ENCODE results near the gene GPANK1.

DNA sequence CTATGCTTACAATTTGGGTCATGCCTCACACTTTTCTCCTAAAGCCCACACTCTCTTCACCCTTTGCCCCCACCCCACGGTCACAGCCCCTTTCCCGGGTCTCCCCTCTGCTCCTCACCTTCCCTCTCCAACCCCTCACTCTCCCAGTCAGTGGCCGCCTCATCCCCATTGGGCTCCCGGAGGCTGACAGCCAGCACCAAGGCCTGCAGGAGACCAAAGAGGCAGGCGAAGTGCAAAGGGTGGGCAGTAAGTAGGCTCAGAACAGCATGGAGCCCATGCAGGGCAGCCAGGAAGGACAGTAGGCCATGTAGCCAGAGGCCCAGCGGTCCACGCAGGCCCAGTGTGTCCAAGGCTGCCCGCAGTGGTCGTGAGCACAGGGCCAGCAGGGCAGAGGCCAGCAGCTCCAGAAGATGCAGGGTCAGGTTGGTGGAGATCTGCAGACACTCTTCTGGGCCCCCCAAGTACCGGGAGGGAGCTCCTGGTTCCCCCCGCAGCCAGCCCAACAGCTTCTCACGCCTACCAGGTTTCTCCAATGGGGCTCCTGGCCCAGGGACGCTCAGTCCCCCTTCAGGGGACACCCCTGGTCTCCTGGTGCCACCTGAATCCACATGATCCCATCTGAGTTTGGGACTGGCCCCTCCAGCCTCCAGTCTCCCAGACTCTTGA, 5.7 kb downstream of the GPANK1 start:
- TF ChIP-seq, protein P1, sequence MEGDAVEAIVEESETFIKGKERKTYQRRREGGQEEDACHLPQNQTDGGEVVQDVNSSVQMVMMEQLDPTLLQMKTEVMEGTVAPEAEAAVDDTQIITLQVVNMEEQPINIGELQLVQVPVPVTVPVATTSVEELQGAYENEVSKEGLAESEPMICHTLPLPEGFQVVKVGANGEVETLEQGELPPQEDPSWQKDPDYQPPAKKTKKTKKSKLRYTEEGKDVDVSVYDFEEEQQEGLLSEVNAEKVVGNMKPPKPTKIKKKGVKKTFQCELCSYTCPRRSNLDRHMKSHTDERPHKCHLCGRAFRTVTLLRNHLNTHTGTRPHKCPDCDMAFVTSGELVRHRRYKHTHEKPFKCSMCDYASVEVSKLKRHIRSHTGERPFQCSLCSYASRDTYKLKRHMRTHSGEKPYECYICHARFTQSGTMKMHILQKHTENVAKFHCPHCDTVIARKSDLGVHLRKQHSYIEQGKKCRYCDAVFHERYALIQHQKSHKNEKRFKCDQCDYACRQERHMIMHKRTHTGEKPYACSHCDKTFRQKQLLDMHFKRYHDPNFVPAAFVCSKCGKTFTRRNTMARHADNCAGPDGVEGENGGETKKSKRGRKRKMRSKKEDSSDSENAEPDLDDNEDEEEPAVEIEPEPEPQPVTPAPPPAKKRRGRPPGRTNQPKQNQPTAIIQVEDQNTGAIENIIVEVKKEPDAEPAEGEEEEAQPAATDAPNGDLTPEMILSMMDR (conservative IDR thresholded peaks at IDR 0.05; ENCODE audit: low read length), result no peak
- TF ChIP-seq EZH2phosphoT487 (IDR thresholded peaks at IDR 0.05; ENCODE audit: borderline replicate concordance), result no peak

Data from Loucy (cell line).